Adrenal gland (tissue), 12 donors: ENCODE results near the gene NUP155. TPM values are rescaled to one million over a fixed set of nuclear protein-coding genes. Genes with fewer than 3 reads are reported as not detected.

Experiments used
- DNase-seq, 7 donors: peaks; one replicate each; pipeline ENCODE4 v3.0.0-alpha.2; 2019 to 2020
- H3K27ac ChIP-seq, 5 donors: fragments of 200-600 bp; sonication (generic) in 4 of 5; 1 replicate in 3 of 5; 2 replicates in 2 of 5; pipeline versions ENCODE4 v1.5.1 to v1.8.0; 2016 to 2020; ENCODE audit warnings: mild to moderate bottlenecking in 1 of 5
- H3K27me3 ChIP-seq: fragments of 200-600 bp; 2 replicates; pipeline ENCODE4 v1.8.0; 2021
- H3K36me3 ChIP-seq, 2 donors: fragments of 200-600 bp; replicated peaks in 1 of 2; 1 replicate in 1 of 2; 2 replicates in 1 of 2; pipeline versions ENCODE4 v1.5.1 to v1.8.0; 2018 to 2022
- H3K4me1 ChIP-seq, 2 donors: fragments of 200-600 bp; replicated peaks in 1 of 2; 1 replicate in 1 of 2; 2 replicates in 1 of 2; pipeline versions ENCODE4 v1.5.1 to v1.8.0; 2018 to 2021
- H3K4me3 ChIP-seq, 4 donors: fragments of 200-600 bp; sonication (generic) in 3 of 4; one replicate each; pipeline ENCODE4 v1.5.1; 2016 to 2018
- H3K9me3 ChIP-seq, 3 donors: fragments of 200-600 bp; sonication (generic) in 1 of 3; replicated peaks in 1 of 3; 1 replicate in 2 of 3; 2 replicates in 1 of 3; pipeline versions ENCODE4 v1.5.1 to v1.8.0; 2016 to 2021
- CTCF ChIP-seq, 6 experiments: fragments of 450-650 bp in 4 of 6; fragments of 200-600 bp in 2 of 6; sonication (generic) in 1 of 6; IDR thresholded peaks; 1 replicate in 5 of 6; 2 replicates in 1 of 6; pipeline versions ENCODE4 v1.5.1 to v1.8.0; 2016 to 2021; ENCODE audit warnings: antibody characterized with exemption in 6 of 6, mild to moderate bottlenecking in 2 of 6, moderate library complexity in 1 of 6
- POLR2A ChIP-seq, 2 donors: fragments of 450-650 bp; IDR thresholded peaks; one replicate each; pipeline ENCODE4 v1.6.1; 2017; ENCODE audit warnings: antibody characterized with exemption in 2 of 2, mild to moderate bottlenecking in 2 of 2, moderate library complexity in 1 of 2
- WGBS, 4 donors: extraction: QIAGEN DNeasy Blood & Tissue Kit in 2 of 4; methylation state at CpG; one replicate each; pipeline versions ENCODE4 v1.1.5 to v1.1.7; 2013 to 2017; 5-methylcytosine and 5-hydroxymethylcytosine counted together
- intact Hi-C, 2 donors: fragments of 100-400 bp; cut with DNase I; formaldehyde crosslinking; loops; one replicate each; pipeline versions ENCODE4 v1.14.1 to v1.15.0; 2022 to 2023
- polyA plus RNA-seq, 3 donors: library from polyadenylated mRNA; stranded (reverse); fragments of 200-250 nt in 2 of 3; fragments of 350-450 nt in 1 of 3; fragmentation: Illumina TruSeq in 1 of 3; extraction: RNeasy Lipid Tissue Mini Kit (QIAGEN cat#74804) in 1 of 3; gene quantifications; one replicate each; pipeline ENCODE4 v1.2.3, GENCODE V29; 2013 to 2014
- total RNA-seq, 9 donors: library from RNA; depleted of rRNA in 4 of 9; stranded (reverse); fragments of >200 nt in 4 of 9; fragments of 120-200 nt in 1 of 9; fragmentation: NEBNext Ultra II Directional in 1 of 9; extraction: Animal tissue kit (Norgen Biotek cat#: 25700) in 1 of 9; gene quantifications; one replicate each; pipeline versions ENCODE4 v1.1.0 to v1.2.4, GENCODE V29; 2013 to 2023
- donor health status: healthy with polysubstance abuse.
- donor health status: Bipolar disorder and iron deficiency.
- donor health status: DM: yes; HTN: yes; CAD: no.
- donor health status: DM: no; HTN: no; CAD: no.
- donor health status: DM: no; HTN: no; CAD: no.
- donor health status: DM: yes; HTN: yes; CAD: no.

The NUP155 gene
- total and polyA plus RNA-seq, 12 donors = 2.3 to 28.9 (median 19.0) TPM

DNA sequence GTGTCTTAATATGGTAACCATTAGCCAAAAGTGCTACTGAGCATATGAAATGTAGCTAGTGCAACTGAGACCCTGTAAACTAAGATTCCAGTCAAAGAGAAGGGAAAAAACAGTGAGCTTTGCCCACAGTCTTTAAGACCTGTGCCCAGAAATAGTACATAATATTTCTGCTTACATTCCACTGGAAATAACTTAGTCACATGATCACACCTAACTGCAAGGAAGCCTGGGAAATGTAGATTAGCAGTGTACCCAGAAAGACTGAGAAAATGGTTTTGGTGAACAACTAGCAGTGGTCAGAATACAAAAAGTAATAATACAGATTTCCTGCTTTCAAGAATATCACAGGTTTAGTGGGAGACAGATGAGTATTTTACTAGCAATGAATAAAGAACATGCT lies 119.2 kb downstream of the NUP155 start:
- TF ChIP-seq CTCF (IDR thresholded peaks at IDR 0.05) (no peak), POLR2A (IDR thresholded peaks at IDR 0.05) (no peak)
- intact Hi-C loops = no loop called here
- H3K4me1 ChIP-seq = peaks cover 11 to 18% of the 10 kb centered on the region in 2 donors
- no peaks in the 10 kb centered on the region for H3K36me3 ChIP-seq
- H3K4me3 ChIP-seq = no peak overlapping the region
- H3K9me3 ChIP-seq = no peaks in the 10 kb centered on the region
- H3K27me3 ChIP-seq = no peaks in the 10 kb centered on the region
- DNase-seq = no peak
- H3K27ac ChIP-seq = no peak overlapping the region

GRCh38 chr5:37249815-37250164 lies 121.1 kb downstream of the NUP155 start:
- H3K27me3 ChIP-seq = no peaks in the 10 kb centered on the region
- 58 to 66% (median 63%) methylated on average over 10 of the region's 10 CpGs for WGBS, 4 donors
- peaks cover 11 to 26% of the 10 kb centered on the region in 2 donors for H3K4me1 ChIP-seq
- no peaks in the 10 kb centered on the region for H3K9me3 ChIP-seq
- H3K36me3 ChIP-seq = no peaks in the 10 kb centered on the region
- intact Hi-C loops = no loop called here
- peak overlapping the region in 2 of 4 donors; percentile 67 to 74 for H3K4me3 ChIP-seq
- H3K27ac ChIP-seq = peak overlapping the region in 4 of 5 donors; percentile 88 to 94 (median 92)
- no peak for DNase-seq
- no peak for TF ChIP-seq CTCF (IDR thresholded peaks at IDR 0.05)

DNA sequence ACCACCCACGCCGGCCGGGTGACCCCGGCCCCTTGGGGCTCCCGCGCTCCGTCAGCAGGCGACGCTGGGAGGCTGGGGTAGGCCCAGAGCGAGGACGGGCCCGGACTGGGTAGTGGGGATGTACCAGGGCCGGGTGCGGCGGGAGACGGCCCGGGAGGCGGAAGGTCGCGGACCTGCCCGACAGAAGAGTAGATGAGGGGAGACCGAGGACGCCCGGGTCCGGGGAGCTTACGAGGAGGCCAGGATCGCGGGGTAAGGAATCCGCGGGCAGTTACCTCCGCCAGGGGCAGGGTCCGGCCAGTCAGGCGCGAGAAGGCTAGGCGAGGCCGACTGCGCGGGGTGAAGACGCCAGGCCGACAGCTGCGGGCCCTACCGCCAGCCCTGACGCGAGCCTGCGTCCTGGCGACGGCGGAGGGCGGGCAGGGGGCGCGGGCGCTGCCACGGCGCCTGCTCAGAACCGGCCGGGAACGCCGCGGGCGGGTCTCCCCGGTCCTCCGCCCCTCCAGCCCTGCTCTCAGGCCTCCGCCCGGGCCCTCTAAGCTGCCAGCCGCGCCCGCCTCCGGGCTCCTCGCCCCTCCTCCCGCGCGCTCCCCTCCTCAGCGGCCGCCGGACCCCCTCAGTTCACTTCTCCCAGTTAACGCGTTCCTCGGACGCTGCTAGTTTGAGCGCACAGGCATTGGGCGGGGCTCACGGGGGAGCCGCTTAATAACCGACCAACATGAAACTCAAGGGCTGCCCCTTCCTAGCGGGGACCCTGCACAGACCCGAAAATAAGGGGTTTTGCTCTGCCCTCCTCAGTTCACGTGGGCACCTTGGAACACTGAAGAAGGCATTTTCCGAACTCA lies 121.7 kb downstream of the NUP155 start, which contains the start of gene CPLANE1:
CPLANE1 (minus strand) TSS at position 407 of the 845 bp plus-strand sequence. CDS start 1,678 bp downstream, outside the sequence.
- Histone ChIP-seq H3K4me3 (peak within 1 kb of the TSS; percentile 53 to 74 (median 62)), H3K36me3 (no peaks in the 10 kb centered on the region), H3K4me1 (peaks cover 11 to 26% of the 10 kb centered on the region in 2 donors), H3K27ac (peak within 1 kb of the TSS; percentile 63 to 94 (median 90)), H3K9me3 (no peaks in the 10 kb centered on the region), H3K27me3 (no peaks in the 10 kb centered on the region)
- intact Hi-C loops = no loop called here
- 0 to 2% (median 1%) methylated on average over 22 to 84 of the region's 88 CpGs for WGBS, 4 donors
- DNase-seq = peak; percentile 75 to 86 (median 81)
- TF ChIP-seq CTCF (IDR thresholded peaks at IDR 0.05) (peak in 2 of 6 experiments; percentile 1 to 14), POLR2A (IDR thresholded peaks at IDR 0.05) (peak; percentile 83 to 89)

GRCh38 chr5:37248421-37248969 lies 122.4 kb downstream of the NUP155 start:
- Histone ChIP-seq H3K27ac (peak overlapping the region; percentile 63 to 94 (median 90)), H3K36me3 (no peaks in the 10 kb centered on the region), H3K4me1 (peaks cover 11 to 26% of the 10 kb centered on the region in 2 donors), H3K27me3 (no peaks in the 10 kb centered on the region), H3K4me3 (peak overlapping the region; percentile 53 to 74 (median 60)), H3K9me3 (no peaks in the 10 kb centered on the region)
- DNase-seq = peak in 1 of 7 donors; percentile 5
- 4 to 7% (median 5%) methylated on average over 18 to 19 of the region's 19 CpGs for WGBS, 4 donors
- intact Hi-C loops = no loop called here
- no peak for TF ChIP-seq CTCF (IDR thresholded peaks at IDR 0.05)
